MG63 (cell line): ENCODE data around the gene CLEC16A. TPM values are rescaled to one million over a fixed set of nuclear protein-coding genes. Genes with fewer than 3 reads are reported as not detected.

Experiments used
- DNase-seq: peaks from one replicate; pipeline ENCODE4 v3.0.0-alpha.2; 2020
- H3K27me3 ChIP-seq: fragments of 250-450 bp; sonication (Bioruptor Pico); 2 replicates; pipeline ENCODE4 v1.5.1; 2020; ENCODE audit warnings: mild to moderate bottlenecking, moderate library complexity
- H3K36me3 ChIP-seq: fragments of 250-450 bp; sonication (Bioruptor Pico); 2 replicates; pipeline ENCODE4 v1.5.1; 2020; ENCODE audit warnings: mild to moderate bottlenecking, moderate library complexity
- H3K4me3 ChIP-seq: fragments of 250-450 bp; sonication (Bioruptor Pico); 2 replicates; pipeline ENCODE4 v1.5.1; 2020; ENCODE audit warnings: mild to moderate bottlenecking, moderate library complexity
- H3K9me3 ChIP-seq: fragments of 250-450 bp; sonication (Bioruptor Pico); 2 replicates; pipeline ENCODE4 v1.5.1; 2020; ENCODE audit warnings: mild to moderate bottlenecking, moderate library complexity
- total RNA-seq: library from RNA; depleted of rRNA; stranded (reverse); fragments of >200 nt; shearing (Covaris generic); gene quantifications from 2 replicates; pipeline ENCODE4 v1.2.3, GENCODE V29; 2014; ENCODE audit warnings: low replicate concordance

The CLEC16A gene
- total RNA-seq, 1 experiment from 2014 or later, result 11.5 TPM

GRCh38 chr16:11141409-11142260 is 197.3 kb downstream of the CLEC16A start:
- Histone ChIP-seq H3K27me3 (no peaks in the 10 kb centered on the region), H3K36me3 (peaks cover 4% of the 10 kb centered on the region), H3K4me3 (no peak overlapping the region), H3K9me3 (no peaks in the 10 kb centered on the region)
- DNase-seq, result no peak

- Histone ChIP-seq H3K4me3 (no peak overlapping the region), H3K27me3 (no peaks in the 10 kb centered on the region), H3K9me3 (no peaks in the 10 kb centered on the region), H3K36me3 (peaks cover 4% of the 10 kb centered on the region)
- no peak for DNase-seq
Observed at GRCh38 chr16:11142261-11142630, 197.9 kb downstream of the CLEC16A start.

- Histone ChIP-seq H3K36me3 (peaks cover 4% of the 10 kb centered on the region), H3K27me3 (no peaks in the 10 kb centered on the region), H3K4me3 (no peak overlapping the region), H3K9me3 (no peaks in the 10 kb centered on the region)
- DNase-seq, result no peak
Observed at GRCh38 chr16:11142951-11143350, 198.6 kb downstream of the CLEC16A start.

GRCh38 chr16:11143372-11144035 is 199.1 kb downstream of the CLEC16A start:
- no peak for DNase-seq
- Histone ChIP-seq H3K4me3 (no peak overlapping the region), H3K36me3 (peaks cover 4% of the 10 kb centered on the region), H3K9me3 (no peaks in the 10 kb centered on the region), H3K27me3 (no peaks in the 10 kb centered on the region)

- no peaks in the 10 kb centered on the region for H3K27me3 ChIP-seq
- no peaks in the 10 kb centered on the region for H3K9me3 ChIP-seq
- peaks cover 4% of the 10 kb centered on the region for H3K36me3 ChIP-seq
- no peak overlapping the region for H3K4me3 ChIP-seq
- no peak for DNase-seq
Observed at GRCh38 chr16:11144122-11144521, 199.8 kb downstream of the CLEC16A start.

GRCh38 chr16:11145173-11145818 is 200.9 kb downstream of the CLEC16A start:
- Histone ChIP-seq H3K27me3 (no peaks in the 10 kb centered on the region), H3K9me3 (no peaks in the 10 kb centered on the region), H3K36me3 (peaks cover 4% of the 10 kb centered on the region), H3K4me3 (no peak overlapping the region)
- peak; percentile 85 for DNase-seq

- Histone ChIP-seq H3K36me3 (peaks cover 4% of the 10 kb centered on the region), H3K9me3 (no peaks in the 10 kb centered on the region), H3K4me3 (no peak overlapping the region), H3K27me3 (no peaks in the 10 kb centered on the region)
- no peak for DNase-seq
Observed at GRCh38 chr16:11145819-11146211, 201.5 kb downstream of the CLEC16A start.

GRCh38 chr16:11147033-11147753 is 202.8 kb downstream of the CLEC16A start:
- DNase-seq, result no peak
- no peaks in the 10 kb centered on the region for H3K27me3 ChIP-seq
- H3K4me3 ChIP-seq, result no peak overlapping the region
- H3K36me3 ChIP-seq, result peaks cover 4% of the 10 kb centered on the region
- no peaks in the 10 kb centered on the region for H3K9me3 ChIP-seq

- peaks cover 4% of the 10 kb centered on the region for H3K36me3 ChIP-seq
- DNase-seq, result no peak
- no peaks in the 10 kb centered on the region for H3K27me3 ChIP-seq
- H3K9me3 ChIP-seq, result no peaks in the 10 kb centered on the region
- H3K4me3 ChIP-seq, result no peak overlapping the region
Observed at GRCh38 chr16:11147754-11148444, 203.5 kb downstream of the CLEC16A start.

GRCh38 chr16:11149011-11149616 is 204.8 kb downstream of the CLEC16A start:
- peaks cover 4% of the 10 kb centered on the region; the same call in 1 of the 2 replicates for H3K36me3 ChIP-seq
- H3K9me3 ChIP-seq, result no peaks in the 10 kb centered on the region
- no peak for DNase-seq
- no peak overlapping the region for H3K4me3 ChIP-seq
- H3K27me3 ChIP-seq, result no peaks in the 10 kb centered on the region

- Histone ChIP-seq H3K4me3 (no peak overlapping the region), H3K36me3 (no peaks in the 10 kb centered on the region), H3K9me3 (no peaks in the 10 kb centered on the region), H3K27me3 (no peaks in the 10 kb centered on the region)
- DNase-seq, result no peak
Observed at GRCh38 chr16:11150190-11150589, 205.8 kb downstream of the CLEC16A start.

- Histone ChIP-seq H3K36me3 (no peaks in the 10 kb centered on the region), H3K4me3 (no peak overlapping the region), H3K27me3 (no peaks in the 10 kb centered on the region), H3K9me3 (no peaks in the 10 kb centered on the region)
- no peak for DNase-seq
Observed at GRCh38 chr16:11151156-11151884, 207.0 kb downstream of the CLEC16A start.

GRCh38 chr16:11151885-11152629 is 207.7 kb downstream of the CLEC16A start:
- no peak for DNase-seq
- Histone ChIP-seq H3K9me3 (no peaks in the 10 kb centered on the region), H3K36me3 (no peaks in the 10 kb centered on the region)

GRCh38 chr16:11152677-11153331 is 208.4 kb downstream of the CLEC16A start:
- H3K36me3 ChIP-seq, result no peaks in the 10 kb centered on the region
- no peak overlapping the region for H3K4me3 ChIP-seq
- no peaks in the 10 kb centered on the region for H3K27me3 ChIP-seq
- DNase-seq, result no peak
- no peaks in the 10 kb centered on the region for H3K9me3 ChIP-seq

More at GRCh38 chr16:11151885-11152629, 207.7 kb downstream of the CLEC16A start:
- Histone ChIP-seq H3K27me3 (no peaks in the 10 kb centered on the region), H3K4me3 (no peak overlapping the region)
